SK-N-SH treated with all-trans-retinoic acid at 6 μM for 48 hours (cell line): ENCODE results near the gene XRCC1.

Experiments used
- BACH2 ChIP-seq: fragments of 250-450 bp; sonication (Bioruptor Pico); IDR thresholded peaks from 2 replicates; pipeline ENCODE4 v1.9.0; 2021; ENCODE audit warnings: mild to moderate bottlenecking, borderline replicate concordance
- CSDC2 ChIP-seq: fragments of 250-450 bp; sonication (Bioruptor Pico); IDR thresholded peaks from 2 replicates; pipeline ENCODE4 v1.5.0; 2020; ENCODE audit warnings: mild to moderate bottlenecking, moderate library complexity
- ISL1 ChIP-seq: fragments of 250-450 bp; sonication (Bioruptor Pico); IDR thresholded peaks from 2 replicates; pipeline ENCODE4 v2.1.2; 2022; ENCODE audit warnings: mild to moderate bottlenecking, moderate library complexity
- PATZ1 ChIP-seq: fragments of 250-450 bp; sonication (Bioruptor Pico); IDR thresholded peaks from 2 replicates; pipeline ENCODE4 v1.8.0; 2020; ENCODE audit warnings: mild to moderate bottlenecking, moderate library complexity, borderline replicate concordance
- PPARA ChIP-seq: fragments of 250-450 bp; sonication (Bioruptor Pico); IDR thresholded peaks from 2 replicates; pipeline ENCODE4 v1.5.0; 2020; ENCODE audit warnings: mild to moderate bottlenecking, borderline replicate concordance
- RARB ChIP-seq: fragments of 250-450 bp; sonication (Bioruptor Pico); IDR thresholded peaks from 2 replicates; pipeline ENCODE4 v1.8.0; 2021; ENCODE audit warnings: mild to moderate bottlenecking, moderate library complexity
- SNAI2 ChIP-seq: fragments of 250-450 bp; sonication (Bioruptor Pico); IDR thresholded peaks from 2 replicates; pipeline ENCODE4 v1.5.0; 2020; ENCODE audit warnings: mild to moderate bottlenecking, moderate library complexity
- TOX ChIP-seq: fragments of 250-450 bp; sonication (Bioruptor Pico); IDR thresholded peaks from 2 replicates; pipeline ENCODE4 v1.8.0; 2021; ENCODE audit warnings: mild to moderate bottlenecking, moderate library complexity, borderline replicate concordance
- TSHZ2 ChIP-seq: fragments of 250-450 bp; sonication (Bioruptor Pico); IDR thresholded peaks from 2 replicates; pipeline ENCODE4 v1.5.0; 2020; ENCODE audit warnings: mild to moderate bottlenecking, moderate library complexity
- ZFP30 ChIP-seq: fragments of 450-650 bp; formaldehyde crosslinking; IDR thresholded peaks from 2 replicates; pipeline ENCODE4 v1.5.0; 2022; ENCODE audit warnings: mild to moderate bottlenecking, moderate library complexity

GRCh38 chr19:43519436-43520088 lies 55.8 kb downstream of the XRCC1 start:
- TF ChIP-seq CSDC2 = no peak
- no peak for TF ChIP-seq TOX (CRISPR knock-in tag)
- no peak for TF ChIP-seq TSHZ2 (CRISPR knock-in tag)
- no peak for TF ChIP-seq ISL1 (CRISPR knock-in tag)
- no peak for TF ChIP-seq SNAI2 (CRISPR knock-in tag)
- TF ChIP-seq RARB (CRISPR knock-in tag) = no peak
- no peak for TF ChIP-seq PATZ1 (CRISPR knock-in tag)
- TF ChIP-seq PPARA (CRISPR knock-in tag) = no peak
- TF ChIP-seq ZFP30 (CRISPR knock-in tag) = no peak
- no peak for TF ChIP-seq BACH2 (CRISPR knock-in tag)
